Activated CD8-positive, alpha-beta memory T cell treated with anti-CD3 and anti-CD28 coated beads, Interleukin-2, amount 50 U/mL, for 48 hours (primary cell): ENCODE results near the gene FAM50A.

Source experiments
- DNase-seq: peaks from one replicate; pipeline ENCODE4 v3.0.0-alpha.2; 2020

FAM50A gene

GRCh38 chrX:154440623-154441357, 3.2 kb upstream of the FAM50A start:
- no peak for DNase-seq

- DNase-seq = no peak
Observed at GRCh38 chrX:154441564-154441963, 2.4 kb upstream of the FAM50A start.

GRCh38 chrX:154441984-154442707, 1.8 kb upstream of the FAM50A start:
- DNase-seq = no peak

- DNase-seq = no peak
Observed at GRCh38 chrX:154443479-154443910, 446 bp upstream of the FAM50A start.

- no peak for DNase-seq
Observed at GRCh38 chrX:154444755-154445246, 860 bp downstream of the FAM50A start.

GRCh38 chrX:154445776-154446175, 1.8 kb downstream of the FAM50A start:
- no peak for DNase-seq

- DNase-seq = no peak
Observed at GRCh38 chrX:154446430-154446829, 2.5 kb downstream of the FAM50A start.

GRCh38 chrX:154448484-154448883, 4.5 kb downstream of the FAM50A start:
- DNase-seq = no peak

GRCh38 chrX:154449618-154450017, 5.7 kb downstream of the FAM50A start:
- no peak for DNase-seq

- no peak for DNase-seq
Observed at GRCh38 chrX:154450312-154450711, 6.4 kb downstream of the FAM50A start.

- DNase-seq = no peak
Observed at GRCh38 chrX:154452823-154453222, 8.9 kb downstream of the FAM50A start.

- DNase-seq = no peak
Observed at GRCh38 chrX:154457491-154458115, 13.7 kb downstream of the FAM50A start.

GRCh38 chrX:154458116-154458953, 14.4 kb downstream of the FAM50A start, which contains the start of gene PLXNA3:
Gene PLXNA3, plus strand, starts transcription at chrX:154458281. Its CDS starts 1,903 bp downstream, at chrX:154460184.
- DNase-seq = peak; percentile 85

GRCh38 chrX:154458954-154459778, 15.2 kb downstream of the FAM50A start:
- no peak for DNase-seq

GRCh38 chrX:154459832-154460231, 15.9 kb downstream of the FAM50A start:
- DNase-seq = no peak

- no peak for DNase-seq
Observed at GRCh38 chrX:154460326-154460725, 16.4 kb downstream of the FAM50A start.

- DNase-seq = no peak
Observed at GRCh38 chrX:154462396-154462795, 18.5 kb downstream of the FAM50A start.

GRCh38 chrX:154463611-154464220, 19.8 kb downstream of the FAM50A start:
- DNase-seq = no peak

GRCh38 chrX:154464806-154465365, 20.9 kb downstream of the FAM50A start:
- DNase-seq = no peak

- no peak for DNase-seq
Observed at GRCh38 chrX:154465601-154466000, 21.7 kb downstream of the FAM50A start.

- DNase-seq = no peak
Observed at GRCh38 chrX:154466036-154466435, 22.1 kb downstream of the FAM50A start.
